Esophagus squamous epithelium (tissue), 4 donors: ENCODE data around the gene POSTN.

Experiments
- POLR2A ChIP-seq, 4 donors: fragments of 450-650 bp; IDR thresholded peaks; one replicate each; pipeline ENCODE4 v1.6.1; 2017; ENCODE audit warnings: antibody characterized with exemption in 4 of 4, mild to moderate bottlenecking in 4 of 4, moderate library complexity in 3 of 4
- TF ChIP-seq, protein P1 (sequence below), 6 experiments: fragments of 450-650 bp in 4 of 6; fragments of 200-600 bp in 2 of 6; sonication (generic) in 2 of 6; IDR thresholded peaks; one replicate each; pipeline ENCODE4 v1.5.1; 2016 to 2019; ENCODE audit warnings: antibody characterized with exemption in 6 of 6, mild to moderate bottlenecking in 4 of 6, moderate library complexity in 4 of 6

- TF ChIP-seq, protein P1, sequence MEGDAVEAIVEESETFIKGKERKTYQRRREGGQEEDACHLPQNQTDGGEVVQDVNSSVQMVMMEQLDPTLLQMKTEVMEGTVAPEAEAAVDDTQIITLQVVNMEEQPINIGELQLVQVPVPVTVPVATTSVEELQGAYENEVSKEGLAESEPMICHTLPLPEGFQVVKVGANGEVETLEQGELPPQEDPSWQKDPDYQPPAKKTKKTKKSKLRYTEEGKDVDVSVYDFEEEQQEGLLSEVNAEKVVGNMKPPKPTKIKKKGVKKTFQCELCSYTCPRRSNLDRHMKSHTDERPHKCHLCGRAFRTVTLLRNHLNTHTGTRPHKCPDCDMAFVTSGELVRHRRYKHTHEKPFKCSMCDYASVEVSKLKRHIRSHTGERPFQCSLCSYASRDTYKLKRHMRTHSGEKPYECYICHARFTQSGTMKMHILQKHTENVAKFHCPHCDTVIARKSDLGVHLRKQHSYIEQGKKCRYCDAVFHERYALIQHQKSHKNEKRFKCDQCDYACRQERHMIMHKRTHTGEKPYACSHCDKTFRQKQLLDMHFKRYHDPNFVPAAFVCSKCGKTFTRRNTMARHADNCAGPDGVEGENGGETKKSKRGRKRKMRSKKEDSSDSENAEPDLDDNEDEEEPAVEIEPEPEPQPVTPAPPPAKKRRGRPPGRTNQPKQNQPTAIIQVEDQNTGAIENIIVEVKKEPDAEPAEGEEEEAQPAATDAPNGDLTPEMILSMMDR (IDR thresholded peaks at IDR 0.05), result no peak
- no peak for TF ChIP-seq POLR2A (IDR thresholded peaks at IDR 0.05)
These were observed 63.1 kb downstream of the POSTN start for GRCh38 chr13:37535501-37535900.
